Measurements from ENCODE around the gene NFATC1. TPM values are rescaled to one million over a fixed set of nuclear protein-coding genes. Genes with fewer than 3 reads are reported as not detected.
A peak's percentile ranks its signal among the peaks of the same experiment; 100 is the strongest.

NFATC1 gene
- total and polyA plus RNA-seq, 9 donors, result 8.4 to 28.3 (median 12.2) TPM

GRCh38 chr18:79573921-79574491, 178.3 kb downstream of the NFATC1 start:
- Histone ChIP-seq H3K4me3 (no peak overlapping the region), H3K27me3 (no peaks in the 10 kb centered on the region), H3K9me3 (no peaks in the 10 kb centered on the region), H3K4me1 (ENCODE audit: insufficient read depth) (peaks cover 20% of the 10 kb centered on the region), H3K27ac (no peak overlapping the region), H3K36me3 (no peaks in the 10 kb centered on the region)
- intact Hi-C loops (cut with DNase I), result no loop called here
- DNase-seq, result peak in 4 of 5 donors; percentile 11 to 29 (median 17)
- TF ChIP-seq EP300 (IDR thresholded peaks at IDR 0.05) (no peak), POLR2A (IDR thresholded peaks at IDR 0.05) (no peak)
- TF ChIP-seq, protein P1, sequence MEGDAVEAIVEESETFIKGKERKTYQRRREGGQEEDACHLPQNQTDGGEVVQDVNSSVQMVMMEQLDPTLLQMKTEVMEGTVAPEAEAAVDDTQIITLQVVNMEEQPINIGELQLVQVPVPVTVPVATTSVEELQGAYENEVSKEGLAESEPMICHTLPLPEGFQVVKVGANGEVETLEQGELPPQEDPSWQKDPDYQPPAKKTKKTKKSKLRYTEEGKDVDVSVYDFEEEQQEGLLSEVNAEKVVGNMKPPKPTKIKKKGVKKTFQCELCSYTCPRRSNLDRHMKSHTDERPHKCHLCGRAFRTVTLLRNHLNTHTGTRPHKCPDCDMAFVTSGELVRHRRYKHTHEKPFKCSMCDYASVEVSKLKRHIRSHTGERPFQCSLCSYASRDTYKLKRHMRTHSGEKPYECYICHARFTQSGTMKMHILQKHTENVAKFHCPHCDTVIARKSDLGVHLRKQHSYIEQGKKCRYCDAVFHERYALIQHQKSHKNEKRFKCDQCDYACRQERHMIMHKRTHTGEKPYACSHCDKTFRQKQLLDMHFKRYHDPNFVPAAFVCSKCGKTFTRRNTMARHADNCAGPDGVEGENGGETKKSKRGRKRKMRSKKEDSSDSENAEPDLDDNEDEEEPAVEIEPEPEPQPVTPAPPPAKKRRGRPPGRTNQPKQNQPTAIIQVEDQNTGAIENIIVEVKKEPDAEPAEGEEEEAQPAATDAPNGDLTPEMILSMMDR (IDR thresholded peaks at IDR 0.05), result no peak
- WGBS, 3 donors, result 96 to 98% (median 96%) methylated on average over 24 of the region's 24 CpGs

- Histone ChIP-seq H3K4me3 (no peak overlapping the region), H3K36me3 (no peaks in the 10 kb centered on the region), H3K9me3 (no peaks in the 10 kb centered on the region), H3K4me1 (ENCODE audit: insufficient read depth) (peaks cover 20% of the 10 kb centered on the region), H3K27me3 (no peaks in the 10 kb centered on the region), H3K27ac (no peak overlapping the region)
- TF ChIP-seq POLR2A (IDR thresholded peaks at IDR 0.05) (no peak), EP300 (IDR thresholded peaks at IDR 0.05) (no peak)
- TF ChIP-seq, protein P1 (IDR thresholded peaks at IDR 0.05), result no peak
- WGBS, 3 donors, result 69 to 81% (median 79%) methylated on average over 17 of the region's 17 CpGs
- peak in 4 of 5 donors; percentile 11 to 32 (median 20) for DNase-seq
- intact Hi-C loops (cut with DNase I), result no loop called here
Measured at GRCh38 chr18:79574938-79575525, 179.3 kb downstream of the NFATC1 start.

DNA sequence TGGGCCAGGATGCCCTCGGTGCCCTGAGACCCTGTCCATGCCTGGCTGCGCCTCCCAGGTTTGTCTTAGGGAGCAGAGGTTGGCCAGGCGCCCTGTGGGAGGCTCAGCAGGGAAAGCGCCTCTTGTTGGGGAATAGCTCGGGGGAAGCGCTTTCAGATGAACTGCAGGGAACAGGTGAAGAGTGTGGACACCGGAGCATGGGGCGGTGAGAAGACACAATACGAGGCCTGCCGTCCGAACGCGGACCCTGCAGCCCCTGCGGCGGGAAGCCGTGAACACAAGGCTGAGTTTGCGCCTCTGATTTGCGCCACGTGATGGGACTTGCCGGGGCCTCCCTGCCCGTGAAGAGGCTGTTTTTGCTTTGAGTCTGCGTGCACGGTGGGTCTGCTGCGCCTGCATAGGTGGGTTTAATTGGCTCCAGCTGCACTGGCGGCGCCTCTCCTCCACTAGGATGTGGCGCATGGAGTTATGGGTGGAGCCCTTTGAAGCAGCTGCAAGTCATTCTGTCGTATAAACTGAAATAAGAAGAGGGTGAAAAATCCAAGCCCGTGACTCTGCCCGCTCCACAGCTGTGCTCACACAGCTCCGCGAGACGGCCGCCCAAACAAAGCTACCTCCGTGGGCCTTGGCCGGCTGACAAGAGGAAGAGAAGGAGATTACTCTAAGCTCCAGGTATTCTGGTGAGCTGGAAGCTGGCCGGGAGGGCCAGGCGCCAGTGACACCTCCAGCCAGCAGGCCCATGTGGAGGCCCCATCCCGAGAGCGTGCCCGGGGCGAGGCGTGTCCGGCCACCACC, 180.4 kb downstream of the NFATC1 start:
- no peak for TF ChIP-seq EP300 (IDR thresholded peaks at IDR 0.05)
- no peaks in the 10 kb centered on the region for H3K9me3 ChIP-seq
- intact Hi-C loops (cut with DNase I), result no loop called here
- H3K36me3 ChIP-seq, result no peaks in the 10 kb centered on the region
- DNase-seq, result peak; percentile 51 to 70 (median 63)
- 33 to 36% (median 35%) methylated on average over 44 of the region's 44 CpGs for WGBS, 3 donors
- no peak overlapping the region for H3K4me3 ChIP-seq
- no peaks in the 10 kb centered on the region for H3K27me3 ChIP-seq
- peaks cover 20% of the 10 kb centered on the region for H3K4me1 ChIP-seq (ENCODE audit: insufficient read depth)
- H3K27ac ChIP-seq, result peak overlapping the region; percentile 14 to 77

DNA sequence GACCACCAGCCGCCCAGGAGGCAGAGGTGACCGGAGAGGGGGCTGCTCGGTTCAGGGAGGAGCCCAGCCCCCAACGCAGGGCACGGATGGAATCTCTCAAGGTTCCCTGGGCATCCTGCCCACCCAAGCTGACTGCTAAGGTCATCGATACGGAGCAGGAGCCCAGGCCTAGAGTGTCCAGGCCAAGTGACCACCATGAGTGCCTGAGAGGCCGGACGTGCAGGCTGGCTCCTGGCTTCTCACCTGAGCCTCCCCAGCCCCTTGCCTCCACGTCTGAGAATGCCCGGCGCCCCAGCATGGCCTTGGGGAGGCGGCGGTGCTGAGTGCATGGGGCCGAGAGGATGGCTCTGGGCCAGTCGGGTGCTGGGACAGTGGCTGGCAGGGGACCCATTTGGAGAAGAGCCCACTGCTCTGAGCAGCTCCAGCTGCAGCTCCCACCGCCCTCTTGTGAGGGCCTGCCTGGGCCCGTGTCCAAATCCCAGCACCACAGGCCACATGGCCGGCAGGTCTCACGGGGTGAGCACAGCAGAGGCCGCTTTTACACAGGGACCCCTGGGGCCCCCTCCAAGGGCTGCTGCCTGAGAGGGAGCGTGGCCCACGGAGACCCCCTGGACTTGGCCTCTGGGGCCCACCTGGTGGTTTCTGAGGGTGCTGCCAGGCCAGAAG, 181.1 kb downstream of the NFATC1 start:
- WGBS, 3 donors, result 7 to 20% (median 11%) methylated on average over 17 to 23 of the region's 23 CpGs

More for the DNA sequence above, 181.1 kb downstream of the NFATC1 start:
- TF ChIP-seq, protein P1 (IDR thresholded peaks at IDR 0.05), result no peak
- TF ChIP-seq EP300 (IDR thresholded peaks at IDR 0.05) (no peak), POLR2A (IDR thresholded peaks at IDR 0.05) (no peak)
- intact Hi-C loops (cut with DNase I), result no loop called here
- no peak overlapping the region for H3K4me3 ChIP-seq
- H3K36me3 ChIP-seq, result no peaks in the 10 kb centered on the region
- peak; percentile 65 to 89 (median 82) for DNase-seq
- peak overlapping the region; percentile 14 to 77 for H3K27ac ChIP-seq
- H3K9me3 ChIP-seq, result no peaks in the 10 kb centered on the region
- no peaks in the 10 kb centered on the region for H3K27me3 ChIP-seq
- H3K4me1 ChIP-seq (ENCODE audit: insufficient read depth), result peaks cover 20% of the 10 kb centered on the region

All from ovary (tissue), 9 donors.